Measurements from ENCODE around the gene CNKSR2.

Gene CNKSR2

DNA sequence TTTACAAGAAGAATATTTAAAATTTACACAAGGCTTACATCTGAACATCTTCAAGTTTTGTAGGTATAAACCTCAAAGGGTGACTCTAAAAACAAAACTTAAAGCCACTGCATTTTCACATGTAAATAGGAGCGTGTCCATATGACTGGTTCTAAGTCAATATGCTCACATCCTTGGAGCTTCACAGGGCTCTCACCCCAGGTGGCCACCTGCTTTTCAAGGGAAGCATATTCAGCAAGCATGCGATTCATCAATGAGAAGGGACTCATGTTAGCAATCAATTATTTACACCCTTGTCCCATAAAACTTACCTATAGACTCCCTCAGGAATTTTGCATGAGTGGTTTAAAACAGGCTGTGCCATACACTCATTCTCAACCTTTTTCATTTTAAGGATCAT is 301.7 kb downstream of the CNKSR2 start:
- Histone ChIP-seq H3F3A (ENCODE audit: insufficient read depth) (no peaks in the 10 kb centered on the region), H3K36me3 (ENCODE audit: low read length) (no peaks in the 10 kb centered on the region), H3K27me3 (ENCODE audit: low read length) (no peaks in the 10 kb centered on the region), H3K27ac (ENCODE audit: low read depth, low read length) (no peak overlapping the region), H4K20me1 (ENCODE audit: low read depth, low read length) (no peaks in the 10 kb centered on the region), H3K9ac (ENCODE audit: low read length) (no peak overlapping the region), H3K9me2 (replicated peaks; ENCODE audit: insufficient read depth, low read length) (no peaks in the 10 kb centered on the region), H3K4me2 (ENCODE audit: low read depth, low read length, poor library complexity, severe bottlenecking) (no peak overlapping the region), H2AFZ (ENCODE audit: low read depth, low read length, severe bottlenecking) (no peak overlapping the region), H3K4me3 (ENCODE audit: insufficient read depth, low read length, poor library complexity, severe bottlenecking) (no peak overlapping the region), H3K79me2 (ENCODE audit: insufficient read depth, low read length) (no peaks in the 10 kb centered on the region), H3K9me3 (ENCODE audit: insufficient read depth, low read length) (no peaks in the 10 kb centered on the region)
- TF ChIP-seq, protein P1, sequence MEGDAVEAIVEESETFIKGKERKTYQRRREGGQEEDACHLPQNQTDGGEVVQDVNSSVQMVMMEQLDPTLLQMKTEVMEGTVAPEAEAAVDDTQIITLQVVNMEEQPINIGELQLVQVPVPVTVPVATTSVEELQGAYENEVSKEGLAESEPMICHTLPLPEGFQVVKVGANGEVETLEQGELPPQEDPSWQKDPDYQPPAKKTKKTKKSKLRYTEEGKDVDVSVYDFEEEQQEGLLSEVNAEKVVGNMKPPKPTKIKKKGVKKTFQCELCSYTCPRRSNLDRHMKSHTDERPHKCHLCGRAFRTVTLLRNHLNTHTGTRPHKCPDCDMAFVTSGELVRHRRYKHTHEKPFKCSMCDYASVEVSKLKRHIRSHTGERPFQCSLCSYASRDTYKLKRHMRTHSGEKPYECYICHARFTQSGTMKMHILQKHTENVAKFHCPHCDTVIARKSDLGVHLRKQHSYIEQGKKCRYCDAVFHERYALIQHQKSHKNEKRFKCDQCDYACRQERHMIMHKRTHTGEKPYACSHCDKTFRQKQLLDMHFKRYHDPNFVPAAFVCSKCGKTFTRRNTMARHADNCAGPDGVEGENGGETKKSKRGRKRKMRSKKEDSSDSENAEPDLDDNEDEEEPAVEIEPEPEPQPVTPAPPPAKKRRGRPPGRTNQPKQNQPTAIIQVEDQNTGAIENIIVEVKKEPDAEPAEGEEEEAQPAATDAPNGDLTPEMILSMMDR (IDR thresholded peaks at IDR 0.05; ENCODE audit: insufficient read depth, low read length, poor library complexity, severe bottlenecking) = no peak
- no peak for TF ChIP-seq EZH2phosphoT487 (conservative IDR thresholded peaks at IDR 0.05; ENCODE audit: low read length)

DNA sequence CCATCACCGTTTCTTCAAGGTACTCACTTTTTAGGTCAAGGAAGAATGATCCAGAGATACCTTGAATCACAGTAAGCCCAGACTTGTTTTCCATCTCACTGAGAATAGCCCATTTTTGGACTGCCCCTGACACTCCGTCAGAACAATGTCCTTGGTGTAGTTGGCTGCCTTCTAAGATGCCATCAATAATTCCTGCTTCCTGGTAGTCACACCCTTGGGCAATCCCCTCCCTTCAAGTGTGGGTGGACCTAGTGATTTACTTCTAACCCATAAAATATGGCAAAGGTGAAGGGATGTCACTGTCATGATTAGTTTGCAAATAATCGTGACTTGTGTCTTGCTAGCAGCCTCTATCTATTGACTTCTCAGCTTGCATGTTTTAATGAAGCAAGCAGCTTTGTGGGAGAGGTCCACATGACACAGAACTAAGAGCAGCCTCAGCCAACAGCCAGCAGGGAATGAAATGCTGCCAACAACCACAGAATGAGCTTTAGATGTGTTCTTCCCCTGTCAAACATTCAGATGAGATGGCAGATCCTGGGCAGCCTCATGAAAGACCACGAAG is 303.9 kb downstream of the CNKSR2 start:
- Histone ChIP-seq H3K9ac (ENCODE audit: low read length) (no peak overlapping the region), H3K9me2 (replicated peaks; ENCODE audit: insufficient read depth, low read length) (no peaks in the 10 kb centered on the region), H3K27ac (ENCODE audit: low read depth, low read length) (no peak overlapping the region), H4K20me1 (ENCODE audit: low read depth, low read length) (no peaks in the 10 kb centered on the region), H3K9me3 (ENCODE audit: insufficient read depth, low read length) (no peaks in the 10 kb centered on the region), H3F3A (ENCODE audit: insufficient read depth) (no peaks in the 10 kb centered on the region), H3K79me2 (ENCODE audit: insufficient read depth, low read length) (no peaks in the 10 kb centered on the region), H3K36me3 (ENCODE audit: low read length) (no peaks in the 10 kb centered on the region), H2AFZ (ENCODE audit: low read depth, low read length, severe bottlenecking) (no peak overlapping the region), H3K4me3 (ENCODE audit: insufficient read depth, low read length, poor library complexity, severe bottlenecking) (no peak overlapping the region), H3K4me2 (ENCODE audit: low read depth, low read length, poor library complexity, severe bottlenecking) (no peak overlapping the region), H3K27me3 (ENCODE audit: low read length) (no peaks in the 10 kb centered on the region)
- TF ChIP-seq, protein P1 (IDR thresholded peaks at IDR 0.05; ENCODE audit: insufficient read depth, low read length, poor library complexity, severe bottlenecking) = no peak
- TF ChIP-seq EZH2phosphoT487 (conservative IDR thresholded peaks at IDR 0.05; ENCODE audit: low read length) = no peak

DNA sequence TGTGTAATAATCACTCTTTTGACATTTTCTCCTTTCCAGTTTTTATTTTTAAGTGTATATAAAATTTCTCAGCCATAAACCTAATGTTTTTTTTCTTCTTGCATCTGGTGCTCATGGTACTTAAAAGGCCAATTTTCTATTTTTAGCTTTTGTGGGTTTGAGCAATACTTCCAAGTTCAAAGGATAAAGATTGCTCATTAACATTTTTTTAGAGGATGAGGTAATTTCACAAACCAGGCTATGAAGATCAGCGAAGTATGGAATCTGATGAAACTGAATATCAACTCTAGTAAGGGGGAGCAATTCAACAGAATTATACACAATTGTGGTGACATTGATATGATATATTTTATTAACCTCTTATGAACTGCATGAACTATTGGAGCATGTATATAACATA is 309.7 kb downstream of the CNKSR2 start:
- H3K9me2 ChIP-seq (replicated peaks; ENCODE audit: insufficient read depth, low read length) = no peaks in the 10 kb centered on the region
- no peaks in the 10 kb centered on the region for H3K36me3 ChIP-seq (ENCODE audit: low read length)
- no peak overlapping the region for H3K4me2 ChIP-seq (ENCODE audit: low read depth, low read length, poor library complexity, severe bottlenecking)
- no peak overlapping the region for H3K9ac ChIP-seq (ENCODE audit: low read length)
- no peak overlapping the region for H2AFZ ChIP-seq (ENCODE audit: low read depth, low read length, severe bottlenecking)
- H3K9me3 ChIP-seq (ENCODE audit: insufficient read depth, low read length) = no peaks in the 10 kb centered on the region
- H3K27ac ChIP-seq (ENCODE audit: low read depth, low read length) = no peak overlapping the region
- H4K20me1 ChIP-seq (ENCODE audit: low read depth, low read length) = no peaks in the 10 kb centered on the region
- TF ChIP-seq, protein P1 (IDR thresholded peaks at IDR 0.05; ENCODE audit: insufficient read depth, low read length, poor library complexity, severe bottlenecking) = no peak
- TF ChIP-seq EZH2phosphoT487 (conservative IDR thresholded peaks at IDR 0.05; ENCODE audit: low read length) = no peak
- no peaks in the 10 kb centered on the region for H3K79me2 ChIP-seq (ENCODE audit: insufficient read depth, low read length)
- H3K4me3 ChIP-seq (ENCODE audit: insufficient read depth, low read length, poor library complexity, severe bottlenecking) = no peak overlapping the region
- no peaks in the 10 kb centered on the region for H3F3A ChIP-seq (ENCODE audit: insufficient read depth)
- no peaks in the 10 kb centered on the region for H3K27me3 ChIP-seq (ENCODE audit: low read length)

Data from SU-DHL-6 (cell line).